ENCODE measurements around the gene ZNF398. TPM values are rescaled to one million over a fixed set of nuclear protein-coding genes. Genes with fewer than 3 reads are reported as not detected.

Gene ZNF398
- total RNA-seq, 1 experiment from 2014 or later: 13.8 TPM

GRCh38 chr7:149205690-149206381 lies 58.6 kb downstream of the ZNF398 start:
- Mint-ChIP-seq H3K9me3 (ENCODE audit: unreplicated experiment) (no peaks in the 10 kb centered on the region), H3K27ac (ENCODE audit: low read depth, unreplicated experiment) (no peak overlapping the region), H3K27me3 (ENCODE audit: insufficient read depth, unreplicated experiment) (no peaks in the 10 kb centered on the region), H3K4me1 (ENCODE audit: insufficient read depth, unreplicated experiment) (peaks cover 6% of the 10 kb centered on the region), H3K36me3 (ENCODE audit: insufficient read depth, unreplicated experiment) (peaks cover 97% of the 10 kb centered on the region), H3K4me3 (ENCODE audit: unreplicated experiment) (no peak overlapping the region)
- no TSS peak for BruUV-seq (replicated peaks)
- ChIA-PET POLR2A (no interaction called here), CTCF (interaction anchor here (0.6 to 1.3 kb wide), 4 partner anchors 8 to 39 kb away, joined by 3 to 5 read pairs (median 3); partner anchors contain the start of gene ZNF282)
- no peak for TF ChIP-seq CTCF (IDR thresholded peaks at IDR 0.05; ENCODE audit: unreplicated experiment)
- intact Hi-C loops (cut with micrococcal nuclease): no loop called here
- no peak for DNase-seq (ENCODE audit: unreplicated experiment)

GRCh38 chr7:149207324-149208035 lies 60.2 kb downstream of the ZNF398 start:
- no peaks in the 10 kb centered on the region for H3K9me3 Mint-ChIP-seq (ENCODE audit: unreplicated experiment)
- peaks cover 96% of the 10 kb centered on the region for H3K36me3 Mint-ChIP-seq (ENCODE audit: insufficient read depth, unreplicated experiment)
- BruUV-seq (replicated peaks): no TSS peak
- H3K27me3 Mint-ChIP-seq (ENCODE audit: insufficient read depth, unreplicated experiment): no peaks in the 10 kb centered on the region
- DNase-seq (ENCODE audit: unreplicated experiment): no peak
- ChIA-PET CTCF (interaction anchor here (1.9 kb wide), 1 partner anchor 12 kb away, joined by 10 read pairs; the partner anchor contains the start of gene ZNF282), POLR2A (interaction anchor here (1.2 to 1.3 kb wide), 2 partner anchors 11 to 12 kb away, joined by 6 to 7 read pairs; partner anchors contain the start of gene ZNF282)
- H3K27ac Mint-ChIP-seq (ENCODE audit: low read depth, unreplicated experiment): no peak overlapping the region
- intact Hi-C loops (cut with micrococcal nuclease): no loop called here
- no peak overlapping the region for H3K4me3 Mint-ChIP-seq (ENCODE audit: unreplicated experiment)
- no peak for TF ChIP-seq CTCF (IDR thresholded peaks at IDR 0.05; ENCODE audit: unreplicated experiment)
- H3K4me1 Mint-ChIP-seq (ENCODE audit: insufficient read depth, unreplicated experiment): no peaks in the 10 kb centered on the region

GRCh38 chr7:149209518-149210269 lies 62.4 kb downstream of the ZNF398 start:
- Mint-ChIP-seq H3K27ac (ENCODE audit: low read depth, unreplicated experiment) (no peak overlapping the region), H3K4me3 (ENCODE audit: unreplicated experiment) (no peak overlapping the region), H3K9me3 (ENCODE audit: unreplicated experiment) (no peaks in the 10 kb centered on the region), H3K36me3 (ENCODE audit: insufficient read depth, unreplicated experiment) (peaks cover 96% of the 10 kb centered on the region), H3K27me3 (ENCODE audit: insufficient read depth, unreplicated experiment) (no peaks in the 10 kb centered on the region), H3K4me1 (ENCODE audit: insufficient read depth, unreplicated experiment) (no peaks in the 10 kb centered on the region)
- BruUV-seq (replicated peaks): no TSS peak
- peak; percentile 70 for DNase-seq (ENCODE audit: unreplicated experiment)
- peak; percentile 34 for TF ChIP-seq CTCF (IDR thresholded peaks at IDR 0.05; ENCODE audit: unreplicated experiment)
- ChIA-PET CTCF (interaction anchor here (0.6 to 3.9 kb wide), 6 partner anchors 9 to 287 kb away, joined by 3 to 14 read pairs (median 4); partner anchors contain the start of gene ZNF282), POLR2A (interaction anchor here (1.2 kb wide), 1 partner anchor 14 kb away, joined by 4 read pairs; no protein-coding TSS in a partner anchor)
- intact Hi-C loops (cut with micrococcal nuclease): no loop called here

Data from MCF 10A (cell line).